HG03565 (cell line): ENCODE data around the gene OR9K2.
"Not testable (repeated sequence)": the region's sequence is repeated elsewhere in the genome, so short reads cannot be mapped to it uniquely, and the experiment has no call there.

Experiments
- ATAC-seq: cut with Tn5 transposase; IDR thresholded peaks from one replicate; pipeline ENCODE4 v1.9.1; 2021; ENCODE audit warnings: mild to moderate bottlenecking, moderate library complexity; ENCODE audit not compliant: unreplicated experiment

The OR9K2 gene

GRCh38 chr12:55126106-55126505, at the start of gene OR9K2:
Gene OR9K2 (plus strand): TSS chr12:55126406. CDS start chr12:55129835, 3,429 bp downstream.
- no peak for ATAC-seq

DNA sequence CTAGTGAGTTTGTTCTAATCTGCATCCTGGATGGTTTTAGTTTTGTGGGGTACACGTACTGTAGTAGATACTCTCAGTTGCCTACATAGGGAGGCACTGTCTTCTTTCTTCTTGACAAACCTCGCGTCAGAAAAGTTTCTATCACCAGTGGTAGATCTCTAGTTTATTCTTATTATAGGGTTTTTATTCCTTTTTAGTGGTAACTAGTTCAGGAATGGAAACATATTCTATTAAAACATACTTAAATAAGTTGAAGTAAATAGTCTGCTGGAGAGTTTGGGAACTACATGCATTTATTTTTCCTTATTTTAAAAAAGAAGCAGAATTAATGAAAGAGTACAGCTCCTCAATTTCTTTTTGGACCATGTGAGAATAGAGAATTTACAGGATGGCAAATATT, 33.6 kb upstream of the OR9K2 start:
- no peak for ATAC-seq

DNA sequence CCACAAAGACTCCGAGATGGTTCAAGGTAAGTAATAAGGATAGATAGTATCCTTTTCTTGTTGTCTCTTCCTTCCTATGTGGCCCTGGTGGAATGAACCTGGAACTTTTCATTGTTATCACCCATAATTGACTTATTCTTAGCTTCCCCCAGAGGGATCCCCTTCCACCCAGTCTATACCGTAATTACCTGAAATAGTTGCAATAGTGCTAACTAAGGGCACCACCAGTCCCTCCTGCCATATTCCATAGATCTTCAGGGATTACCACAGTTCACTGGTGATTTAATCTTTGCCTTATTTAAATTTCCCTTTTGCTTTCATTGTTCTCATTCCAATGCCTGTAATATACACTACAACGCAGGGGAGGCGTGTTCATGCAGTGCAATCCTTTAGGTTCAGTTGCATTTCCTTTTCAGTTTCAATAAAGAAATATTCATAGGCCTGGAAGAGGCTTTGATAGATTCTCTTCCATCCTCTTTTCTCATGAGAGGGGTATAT, 13.8 kb upstream of the OR9K2 start:
- no peak for ATAC-seq

DNA sequence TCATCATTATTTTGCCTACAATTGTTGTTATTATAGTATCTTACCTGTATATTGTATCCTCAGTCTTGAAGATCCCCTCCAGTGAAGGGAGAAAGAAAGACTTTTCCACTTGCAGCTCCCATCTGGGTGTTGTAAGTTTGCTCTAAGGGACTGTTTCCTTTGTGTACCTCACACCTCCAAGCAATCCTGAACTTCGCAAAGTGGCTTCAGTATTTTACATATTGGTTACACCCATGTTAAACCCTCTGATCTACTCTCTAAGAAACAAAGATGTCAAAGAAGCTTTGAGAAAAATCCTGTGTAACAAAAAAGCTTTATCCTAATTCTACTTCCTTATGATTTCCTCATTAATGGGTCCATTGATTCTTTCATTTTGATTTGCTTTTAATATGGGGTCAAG, 10.1 kb upstream of the OR9K2 start:
- no peak for ATAC-seq

- ATAC-seq = no peak
Measured at GRCh38 chr12:55132816-55133215, 6.6 kb downstream of the OR9K2 start.

DNA sequence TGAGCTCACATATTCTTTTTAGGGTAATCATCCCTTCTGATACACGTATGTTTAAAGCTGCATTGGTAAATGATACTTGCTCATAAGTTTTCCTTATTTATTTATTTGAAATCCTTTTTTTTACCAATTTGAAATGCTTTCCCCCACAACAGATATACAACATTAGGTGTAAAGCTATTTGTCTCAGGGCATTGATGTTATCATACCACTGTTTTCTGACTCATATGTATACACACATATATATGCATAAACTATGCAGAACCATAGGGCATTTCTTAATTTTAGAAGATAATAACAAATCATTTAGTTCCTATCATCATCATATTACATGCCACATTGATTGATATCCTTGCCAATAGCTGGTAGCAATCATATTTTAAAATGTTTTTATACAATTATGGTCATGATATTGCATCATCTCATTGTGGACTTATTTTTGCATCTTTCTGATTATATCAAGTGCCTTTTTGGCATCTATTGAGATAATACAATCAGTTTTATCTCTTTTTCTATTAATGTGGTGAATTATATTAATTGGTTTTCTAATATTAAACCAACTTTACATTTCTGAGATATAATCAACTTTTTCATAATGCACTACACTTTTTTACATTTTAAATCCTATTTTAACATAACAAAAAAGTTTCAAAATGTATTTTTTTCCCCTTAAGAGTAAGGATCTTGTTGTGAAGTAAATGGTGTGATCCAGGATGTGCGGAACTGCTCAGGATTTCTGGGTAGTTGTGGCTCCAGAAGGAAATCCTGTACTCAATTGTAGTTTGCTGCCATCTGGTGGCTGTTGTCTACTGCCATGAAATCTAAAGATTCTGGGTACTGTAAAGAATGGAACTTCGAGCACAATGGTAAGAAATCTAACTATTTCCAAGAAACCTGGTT, 16.7 kb downstream of the OR9K2 start:
- no peak for ATAC-seq

- ATAC-seq = no peak
Measured at GRCh38 chr12:55143566-55143870, 17.3 kb downstream of the OR9K2 start.

DNA sequence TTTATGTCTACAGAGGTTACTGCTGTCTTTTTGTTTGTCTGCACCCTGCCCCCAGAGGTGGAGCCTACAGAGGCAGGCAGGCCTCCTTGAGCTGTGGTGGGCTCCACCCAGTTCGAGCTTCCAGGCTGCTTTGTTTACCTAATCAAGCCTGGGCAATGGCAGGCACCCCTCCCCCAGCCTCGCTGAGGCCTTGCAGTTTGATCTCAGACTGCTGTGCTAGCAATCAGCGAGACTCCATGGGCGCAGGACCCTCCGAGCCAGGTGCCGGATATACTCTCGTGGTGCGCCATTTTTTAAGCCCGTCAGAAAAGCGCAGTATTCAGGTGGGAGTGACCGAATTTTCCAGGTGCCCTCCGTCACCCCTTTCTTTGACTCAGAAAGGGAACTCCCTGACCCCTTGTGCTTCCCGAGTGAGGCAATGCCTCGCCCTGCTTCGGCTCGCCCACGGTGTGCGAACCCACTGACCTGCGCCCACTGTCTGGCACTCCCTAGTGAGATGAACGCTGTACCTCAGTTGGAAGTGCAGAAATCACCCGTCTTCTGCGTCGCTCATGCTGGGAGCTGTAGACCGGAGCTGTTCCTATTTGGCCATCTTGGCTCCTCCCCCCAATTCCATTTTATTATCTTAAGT, 40.9 kb downstream of the OR9K2 start:
- not testable (repeated sequence) for ATAC-seq

DNA sequence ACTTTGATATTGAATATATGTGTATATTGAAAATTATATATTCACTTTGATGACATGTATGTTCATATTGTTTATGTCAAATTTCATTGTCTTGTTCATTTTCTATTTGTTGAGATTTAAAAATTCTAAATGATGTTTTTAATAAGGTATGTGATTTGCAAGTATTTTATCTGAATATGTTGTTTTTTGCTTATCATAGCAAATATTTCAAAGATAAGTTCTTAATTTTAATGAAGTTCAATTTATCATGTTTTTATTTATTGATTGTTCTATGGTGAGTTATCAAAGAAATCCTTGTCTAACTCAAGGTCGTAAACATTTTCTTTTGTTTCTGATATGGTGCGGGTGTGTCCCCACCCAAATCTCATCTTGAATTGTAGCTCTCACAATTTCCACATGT, 45.2 kb downstream of the OR9K2 start:
- no peak for ATAC-seq

- ATAC-seq = not testable (repeated sequence)
Measured at GRCh38 chr12:55171846-55172245, 45.6 kb downstream of the OR9K2 start.

DNA sequence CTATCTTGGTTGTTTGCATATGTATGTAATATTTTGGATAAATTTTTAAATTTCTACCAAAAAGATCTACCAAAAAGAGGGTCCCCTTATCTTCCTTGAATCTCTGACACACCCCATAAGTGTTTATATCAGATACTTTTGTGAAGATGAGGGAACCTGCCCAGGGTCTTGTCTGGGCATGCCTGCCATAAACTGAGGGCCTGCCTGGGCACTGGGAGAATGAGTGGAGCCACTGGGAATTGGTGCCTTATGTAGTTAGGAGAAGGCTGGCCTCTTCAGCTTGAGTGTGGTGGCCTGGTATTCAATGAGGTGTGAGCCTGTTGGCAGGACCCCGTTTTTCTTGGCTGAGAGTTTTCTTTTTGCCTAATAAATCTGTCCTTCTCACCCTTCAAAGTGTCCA, 46.5 kb downstream of the OR9K2 start:
- no peak for ATAC-seq

GRCh38 chr12:55173456-55173855, 47.2 kb downstream of the OR9K2 start:
- ATAC-seq = no peak
